ENCODE measurements around the gene PAK4.

Gene PAK4

DNA sequence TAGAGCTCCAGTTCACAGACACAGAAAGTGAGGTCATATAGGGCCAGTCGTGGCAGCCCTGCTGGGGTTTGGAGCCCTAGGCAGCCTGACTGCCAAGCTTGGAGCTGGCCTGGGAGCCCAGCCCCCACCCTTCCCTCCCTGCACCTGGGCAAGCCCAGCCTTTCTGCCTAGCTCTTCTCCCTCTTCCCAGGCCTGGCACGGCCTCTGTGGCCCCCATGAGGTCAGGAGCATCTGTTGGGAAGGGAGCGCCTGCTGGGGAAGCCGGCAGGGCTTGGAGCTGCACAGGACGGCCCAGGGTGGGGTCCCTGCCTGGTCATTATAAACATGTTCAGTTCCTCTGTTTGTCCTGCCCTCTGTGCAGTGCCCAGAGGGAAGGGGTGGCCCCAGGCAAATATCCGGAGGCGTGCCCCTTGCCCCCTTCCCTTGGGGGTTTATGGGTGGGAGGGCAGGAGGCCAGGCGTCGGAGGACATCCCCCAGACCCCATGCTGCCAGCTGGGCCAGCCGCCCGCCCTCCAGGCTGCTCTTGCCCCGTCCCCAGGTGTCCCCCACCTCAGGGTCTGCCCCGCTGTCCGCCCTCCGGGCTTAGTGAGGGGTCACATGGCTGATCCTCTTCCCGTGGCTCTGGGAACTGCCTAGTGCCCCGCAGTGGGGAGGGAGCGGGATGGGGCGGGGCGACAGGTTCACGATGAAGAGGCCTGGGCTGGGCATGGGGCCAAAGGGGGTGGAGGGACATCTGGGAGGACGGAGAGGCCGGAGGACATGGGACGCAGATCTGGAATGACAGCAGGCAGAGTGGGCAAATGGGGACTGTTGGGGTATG is 41.2 kb downstream of the PAK4 start:
- DNase-seq, result no peak

DNA sequence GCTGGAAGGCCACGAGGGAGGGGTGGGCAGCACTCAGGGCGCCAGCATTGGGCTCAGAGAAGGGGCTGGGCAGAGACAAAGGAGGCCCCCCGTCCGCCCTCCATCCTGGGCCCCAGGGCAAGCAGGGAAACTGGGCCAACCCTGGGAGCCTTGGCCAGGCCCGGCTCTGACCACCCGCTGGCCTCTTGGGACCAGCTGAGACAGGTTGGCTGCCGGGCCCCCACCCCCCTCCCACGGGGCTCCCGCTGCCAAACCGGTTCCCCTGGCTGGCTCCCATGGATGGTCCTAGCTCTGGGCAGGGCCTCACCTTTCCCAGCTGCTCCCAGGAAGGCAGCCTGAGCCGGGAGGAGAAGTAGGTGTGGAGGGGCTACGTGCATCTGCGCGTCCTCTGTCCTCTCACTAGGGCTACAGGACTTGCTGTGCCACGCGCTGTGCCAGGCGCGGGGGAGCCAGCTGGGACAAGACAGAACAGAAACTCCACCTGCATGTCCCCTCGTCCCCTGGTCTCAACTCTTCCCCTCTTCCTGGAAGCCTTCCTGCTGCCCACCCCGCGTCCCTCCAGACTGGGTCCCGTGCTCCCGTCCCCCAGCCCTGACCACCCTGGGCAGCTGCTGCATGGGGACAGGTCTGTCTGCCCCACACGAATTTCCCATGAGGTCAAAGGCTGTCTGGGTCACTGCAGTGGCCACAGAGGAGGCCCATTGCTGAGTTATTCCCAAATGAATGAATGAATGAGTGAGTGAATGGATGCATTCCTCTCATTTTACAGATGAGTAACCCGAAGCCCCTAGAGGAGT is 42.1 kb downstream of the PAK4 start:
- no peak for DNase-seq

DNA sequence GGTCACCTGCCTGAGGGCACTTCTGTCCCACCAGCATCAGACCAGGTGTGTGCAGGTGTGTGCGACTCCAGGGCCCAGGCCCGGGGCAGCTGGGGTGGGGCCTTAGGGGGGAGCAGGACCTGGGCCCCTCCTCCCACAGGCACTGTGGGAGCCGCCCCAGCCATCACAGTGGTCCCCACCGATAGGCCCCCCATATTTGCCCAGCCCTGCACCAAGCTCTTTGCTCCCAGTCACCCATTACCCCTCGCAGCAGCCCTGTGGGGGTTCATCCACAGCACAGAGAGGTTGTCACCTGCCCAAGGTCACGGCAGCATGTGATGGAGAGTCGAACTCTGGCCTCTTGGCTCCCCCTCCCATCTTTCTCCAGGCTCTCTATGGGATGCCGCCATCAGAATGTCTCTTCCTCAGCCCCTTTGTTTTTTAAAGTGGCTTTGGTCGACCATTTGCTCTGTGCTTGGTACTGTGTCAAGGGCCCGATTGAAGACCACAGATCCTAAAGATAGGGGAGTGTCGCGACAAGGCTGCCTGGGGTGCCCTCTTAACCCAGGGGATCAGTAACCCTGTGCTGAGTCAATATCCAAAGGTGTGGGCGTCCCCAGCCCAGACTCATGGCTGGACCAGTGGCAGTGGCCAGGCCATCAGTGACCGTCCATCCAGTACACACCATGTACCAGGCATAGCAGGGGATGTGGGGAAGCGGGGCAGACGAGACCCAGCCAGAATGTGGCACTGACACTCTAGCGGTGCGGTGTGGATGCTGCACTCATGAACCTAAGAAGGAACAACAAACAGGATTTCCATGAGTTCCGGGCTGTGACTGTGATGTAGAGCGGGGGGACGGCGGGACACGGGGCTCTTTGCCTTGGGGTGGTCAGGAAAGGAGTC is 42.9 kb downstream of the PAK4 start:
- no peak for DNase-seq

DNA sequence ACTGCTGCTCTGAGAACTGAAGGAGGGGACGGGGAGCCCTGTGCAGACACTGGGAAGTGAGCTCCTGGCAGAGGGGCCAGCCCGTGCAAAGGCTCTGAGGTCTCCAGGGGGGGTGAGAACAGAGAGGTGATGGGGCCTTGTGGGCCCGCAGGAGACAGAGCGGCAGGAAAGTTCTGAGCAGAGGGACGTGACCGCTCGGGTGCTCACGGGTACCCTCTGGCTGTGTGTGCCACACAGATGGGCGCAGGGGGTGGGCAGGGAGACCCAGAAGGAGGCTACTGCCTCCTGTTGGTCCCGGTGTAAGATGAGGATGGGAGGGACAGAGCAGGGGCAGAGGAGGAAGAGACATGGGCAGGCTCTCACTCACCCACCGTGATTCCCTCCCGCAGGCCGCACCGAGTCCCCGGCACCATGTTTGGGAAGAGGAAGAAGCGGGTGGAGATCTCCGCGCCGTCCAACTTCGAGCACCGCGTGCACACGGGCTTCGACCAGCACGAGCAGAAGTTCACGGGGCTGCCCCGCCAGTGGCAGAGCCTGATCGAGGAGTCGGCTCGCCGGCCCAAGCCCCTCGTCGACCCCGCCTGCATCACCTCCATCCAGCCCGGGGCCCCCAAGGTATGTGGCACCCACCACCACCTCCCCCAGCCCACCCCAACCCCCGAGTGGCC is 43.7 kb downstream of the PAK4 start:
- no peak for DNase-seq

DNA sequence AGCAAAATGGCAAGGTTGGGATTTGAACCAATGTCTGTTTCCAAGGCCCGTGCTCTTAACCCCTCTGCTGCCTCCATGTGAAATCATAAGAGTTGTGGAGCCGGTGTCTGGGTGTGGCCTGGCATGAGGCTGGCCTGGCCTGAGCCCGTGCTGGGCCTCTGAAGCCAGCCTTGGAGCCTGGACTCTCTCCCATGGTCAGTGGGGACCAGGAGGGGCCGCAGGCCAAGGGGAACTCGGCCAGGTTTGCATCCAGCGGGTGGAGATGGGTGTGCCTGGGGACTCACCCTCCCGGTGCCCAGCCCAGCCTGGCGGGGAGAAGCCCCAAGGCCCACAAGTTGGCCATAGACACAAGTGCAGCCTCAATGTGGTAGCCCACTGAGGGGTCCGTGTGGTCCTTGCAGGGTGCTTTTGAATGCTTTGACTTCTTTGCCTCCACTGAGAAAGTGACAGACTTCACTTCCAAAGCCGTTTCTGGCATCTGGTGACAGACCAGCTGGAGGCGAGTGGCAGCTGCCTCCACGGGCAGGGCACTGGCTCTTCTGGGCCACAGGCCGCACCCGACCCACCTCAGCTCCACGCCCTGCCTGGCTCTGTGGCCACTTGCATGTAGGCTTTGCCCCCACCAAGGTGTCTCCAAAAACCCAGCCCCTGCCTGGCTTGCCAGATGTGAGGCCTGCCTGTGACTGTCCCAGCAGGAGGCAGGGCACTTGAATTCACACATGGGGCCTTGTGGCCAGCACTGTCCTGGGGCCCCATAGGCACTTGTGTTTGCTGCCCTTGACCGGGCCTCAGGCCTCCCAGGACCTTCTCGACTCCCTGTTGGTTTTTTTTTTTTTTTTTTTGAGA is 45.0 kb downstream of the PAK4 start:
- DNase-seq, result no peak

DNA sequence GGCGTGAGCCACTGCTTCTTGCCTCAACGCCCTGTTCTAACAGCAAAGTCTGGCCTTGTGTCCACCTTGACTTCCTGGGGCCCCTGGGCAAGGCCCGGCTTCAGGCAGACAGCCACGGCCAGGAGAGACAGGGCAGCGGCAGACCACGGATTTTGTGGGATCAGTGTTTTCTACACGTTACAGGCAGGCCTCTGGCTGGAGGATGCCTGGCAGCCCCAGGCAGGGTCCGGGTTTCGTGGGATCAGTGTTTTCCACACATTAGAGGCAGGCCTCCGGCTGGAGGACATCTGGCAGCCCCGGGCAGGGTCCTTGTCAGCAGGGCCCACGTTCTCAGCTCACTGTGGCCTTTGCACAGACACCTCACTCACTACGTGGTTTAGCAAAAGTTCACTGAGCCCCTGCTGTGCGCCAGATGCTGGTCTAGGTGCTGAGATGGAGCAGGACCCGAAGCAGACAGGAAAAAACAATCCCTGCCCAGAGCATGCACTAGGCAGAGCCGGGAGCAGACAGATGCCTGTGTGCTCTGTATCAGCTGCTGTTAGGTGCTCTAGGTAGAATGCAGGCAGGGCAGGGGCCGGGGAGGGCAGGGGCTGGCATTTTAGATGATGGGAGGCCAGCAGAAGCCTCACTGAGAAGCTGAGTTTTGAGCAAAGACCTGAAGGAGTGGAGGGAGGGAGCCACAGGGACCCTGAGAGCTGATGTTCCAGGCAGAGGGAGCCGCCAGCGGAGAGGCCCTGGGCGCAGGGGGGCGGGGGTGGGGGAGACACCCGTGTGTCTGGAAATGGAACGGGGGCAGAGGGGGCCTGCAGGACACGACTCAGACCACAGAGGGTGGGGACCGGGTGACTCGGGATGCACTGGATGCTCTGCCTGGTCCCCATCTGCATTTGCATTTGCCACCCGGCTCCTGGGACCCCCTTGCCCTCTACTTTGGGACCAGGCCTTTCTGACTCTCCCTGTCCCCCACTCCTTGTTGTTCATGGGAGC is 46.2 kb downstream of the PAK4 start:
- DNase-seq, result no peak

DNA sequence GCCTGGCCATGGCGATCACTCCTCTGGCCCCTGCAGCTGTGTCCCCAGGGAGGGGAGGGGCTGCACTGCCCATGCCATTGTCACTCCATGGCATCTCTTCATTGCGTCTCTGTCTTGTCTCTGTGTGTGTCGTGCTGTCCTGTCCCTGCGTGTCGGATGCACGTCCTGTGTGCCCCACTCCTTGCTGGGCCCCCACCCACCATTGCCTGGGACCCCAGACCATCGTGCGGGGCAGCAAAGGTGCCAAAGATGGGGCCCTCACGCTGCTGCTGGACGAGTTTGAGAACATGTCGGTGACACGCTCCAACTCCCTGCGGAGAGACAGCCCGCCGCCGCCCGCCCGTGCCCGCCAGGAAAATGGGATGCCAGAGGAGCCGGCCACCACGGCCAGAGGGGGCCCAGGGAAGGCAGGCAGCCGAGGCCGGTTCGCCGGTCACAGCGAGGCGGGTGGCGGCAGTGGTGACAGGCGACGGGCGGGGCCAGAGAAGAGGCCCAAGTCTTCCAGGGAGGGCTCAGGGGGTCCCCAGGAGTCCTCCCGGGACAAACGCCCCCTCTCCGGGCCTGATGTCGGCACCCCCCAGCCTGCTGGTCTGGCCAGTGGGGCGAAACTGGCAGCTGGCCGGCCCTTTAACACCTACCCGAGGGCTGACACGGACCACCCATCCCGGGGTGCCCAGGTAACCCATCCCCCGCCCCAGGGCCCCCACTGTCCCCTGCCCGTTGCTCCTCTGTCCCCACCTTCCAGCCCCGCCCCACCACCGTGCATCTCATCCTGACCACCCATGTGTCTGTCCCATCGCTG is 47.3 kb downstream of the PAK4 start:
- no peak for DNase-seq

DNA sequence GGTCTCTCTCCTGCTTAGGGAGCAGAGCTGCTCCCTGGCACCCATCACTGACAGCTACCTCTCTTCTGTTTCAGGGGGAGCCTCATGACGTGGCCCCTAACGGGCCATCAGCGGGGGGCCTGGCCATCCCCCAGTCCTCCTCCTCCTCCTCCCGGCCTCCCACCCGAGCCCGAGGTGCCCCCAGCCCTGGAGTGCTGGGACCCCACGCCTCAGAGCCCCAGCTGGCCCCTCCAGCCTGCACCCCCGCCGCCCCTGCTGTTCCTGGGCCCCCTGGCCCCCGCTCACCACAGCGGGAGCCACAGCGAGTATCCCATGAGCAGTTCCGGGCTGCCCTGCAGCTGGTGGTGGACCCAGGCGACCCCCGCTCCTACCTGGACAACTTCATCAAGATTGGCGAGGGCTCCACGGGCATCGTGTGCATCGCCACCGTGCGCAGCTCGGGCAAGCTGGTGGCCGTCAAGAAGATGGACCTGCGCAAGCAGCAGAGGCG is 48.0 kb downstream of the PAK4 start:
- DNase-seq, result no peak

DNA sequence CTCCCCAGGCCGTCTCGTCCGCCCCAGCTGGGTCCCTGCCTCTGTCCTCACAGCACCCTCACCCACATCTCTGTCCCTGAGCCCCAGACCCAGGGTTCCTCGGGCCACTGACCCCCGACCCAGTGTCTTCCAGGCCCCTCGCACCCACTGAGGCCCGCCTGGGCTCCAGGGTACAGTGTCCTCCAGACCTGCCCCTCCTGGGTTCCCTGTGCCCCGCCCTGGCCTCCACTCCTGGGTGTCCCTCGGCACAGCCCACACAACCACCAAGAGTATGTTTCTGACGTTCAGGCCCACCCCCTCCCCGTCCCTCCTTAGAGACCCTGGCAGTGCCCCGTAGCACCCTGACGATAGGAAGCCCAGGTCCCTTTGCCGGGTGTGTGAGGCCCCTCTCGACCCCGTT is 48.6 kb downstream of the PAK4 start:
- DNase-seq, result no peak

DNA sequence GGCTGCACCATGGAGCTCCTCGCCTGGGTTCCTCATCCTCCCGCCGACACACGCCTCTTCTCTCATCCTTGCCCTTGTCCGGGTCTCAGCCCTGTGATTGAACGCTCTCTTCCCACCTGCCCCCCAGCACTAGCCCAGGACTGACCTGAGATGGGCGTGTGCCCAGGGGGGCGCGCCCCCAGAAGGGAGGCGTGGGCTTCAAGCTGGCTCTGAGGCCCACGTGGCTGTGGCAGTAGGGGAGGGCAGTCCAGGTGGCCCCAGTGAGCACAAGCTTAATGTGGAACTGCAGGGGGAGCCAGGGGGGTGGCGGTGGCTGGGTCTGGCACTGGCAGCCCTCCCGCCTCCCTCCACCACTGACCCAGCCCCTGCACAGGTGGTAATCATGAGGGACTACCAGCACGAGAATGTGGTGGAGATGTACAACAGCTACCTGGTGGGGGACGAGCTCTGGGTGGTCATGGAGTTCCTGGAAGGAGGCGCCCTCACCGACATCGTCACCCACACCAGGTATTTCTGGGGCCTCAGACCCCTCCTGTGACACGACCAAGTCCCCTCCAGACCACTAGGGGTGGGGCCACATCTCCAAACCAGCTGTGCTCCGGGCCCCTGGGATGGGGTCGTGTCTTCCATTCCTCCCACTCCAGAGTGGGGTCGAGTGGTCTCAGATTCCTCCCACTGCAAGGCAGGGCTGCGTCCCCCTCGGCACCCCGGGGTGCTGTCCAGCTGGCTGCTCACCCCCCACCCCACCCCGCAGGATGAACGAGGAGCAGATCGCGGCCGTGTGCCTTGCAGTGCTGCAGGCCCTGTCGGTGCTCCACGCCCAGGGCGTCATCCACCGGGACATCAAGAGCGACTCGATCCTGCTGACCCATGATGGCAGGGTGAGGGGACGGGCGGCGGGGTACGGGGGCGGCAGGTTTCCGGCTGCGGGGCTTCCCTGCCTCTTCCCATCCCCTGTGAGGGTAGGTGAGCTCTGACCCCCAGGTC is 49.3 kb downstream of the PAK4 start:
- no peak for DNase-seq

DNA sequence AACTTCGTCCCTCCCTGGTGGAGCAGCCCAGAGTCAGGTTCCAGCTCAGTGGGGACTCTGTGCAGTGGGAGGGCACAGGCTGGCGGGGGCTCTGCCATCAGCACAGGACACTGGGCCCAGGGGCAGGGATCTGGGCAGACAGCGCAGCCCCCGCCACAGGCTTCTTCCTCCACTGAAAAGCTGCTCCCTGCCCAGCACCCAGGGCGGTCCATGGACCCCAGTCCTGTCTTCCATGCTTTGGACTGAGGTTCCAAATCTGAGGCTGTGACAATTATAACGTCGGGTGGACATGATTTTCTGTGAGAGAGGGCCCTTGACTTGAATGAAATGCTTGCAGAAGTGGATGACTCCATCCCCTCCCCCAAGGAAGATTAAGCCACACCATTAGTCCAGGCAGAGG is 50.0 kb downstream of the PAK4 start:
- DNase-seq, result no peak

DNA sequence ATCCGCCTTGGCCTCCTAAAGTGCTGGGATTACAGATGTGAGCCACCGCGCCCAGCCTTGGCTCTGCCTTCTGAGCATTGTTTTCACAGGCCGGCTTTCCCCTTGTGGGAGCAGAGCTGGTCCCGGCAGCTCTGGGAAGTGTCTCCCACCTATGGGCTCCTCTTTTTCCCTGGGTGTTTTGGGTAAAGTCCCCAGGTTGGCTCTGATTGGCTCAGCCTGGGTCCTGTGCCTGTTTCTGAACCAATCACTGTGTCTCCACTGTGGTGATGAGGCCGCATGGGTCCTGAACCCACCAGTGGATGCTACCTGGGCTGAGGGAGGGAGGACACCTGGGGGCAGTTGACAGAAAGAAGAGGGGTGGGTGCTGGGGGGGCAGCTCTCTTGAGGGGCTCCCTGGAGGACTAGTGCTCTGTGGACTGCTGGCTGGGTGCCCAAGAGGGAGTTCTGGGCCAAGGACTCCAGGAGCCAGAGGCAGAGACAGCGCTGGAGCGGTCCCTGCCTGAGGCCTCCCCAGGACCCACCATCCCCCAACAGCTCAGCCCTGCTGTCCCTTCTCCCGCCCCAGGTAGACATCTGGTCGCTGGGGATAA is 51.6 kb downstream of the PAK4 start:
- no peak for DNase-seq

DNA sequence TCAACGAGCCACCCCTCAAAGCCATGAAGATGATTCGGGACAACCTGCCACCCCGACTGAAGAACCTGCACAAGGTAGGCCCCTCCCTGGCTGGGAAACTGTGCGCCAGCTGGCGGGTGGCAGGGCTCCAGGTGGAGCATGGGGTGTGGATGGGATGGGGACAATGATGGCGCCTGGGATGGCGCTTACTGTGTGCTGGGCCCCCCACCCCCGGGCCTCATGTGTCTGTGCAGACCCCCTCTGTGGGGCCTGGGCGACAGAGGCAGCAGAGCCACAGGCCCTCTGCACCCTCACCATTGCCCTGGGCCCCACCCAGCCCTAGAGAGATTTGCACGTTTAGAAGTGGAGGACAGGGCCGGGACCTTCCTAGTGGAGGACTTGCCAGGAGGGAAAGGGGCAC is 52.1 kb downstream of the PAK4 start:
- no peak for DNase-seq

DNA sequence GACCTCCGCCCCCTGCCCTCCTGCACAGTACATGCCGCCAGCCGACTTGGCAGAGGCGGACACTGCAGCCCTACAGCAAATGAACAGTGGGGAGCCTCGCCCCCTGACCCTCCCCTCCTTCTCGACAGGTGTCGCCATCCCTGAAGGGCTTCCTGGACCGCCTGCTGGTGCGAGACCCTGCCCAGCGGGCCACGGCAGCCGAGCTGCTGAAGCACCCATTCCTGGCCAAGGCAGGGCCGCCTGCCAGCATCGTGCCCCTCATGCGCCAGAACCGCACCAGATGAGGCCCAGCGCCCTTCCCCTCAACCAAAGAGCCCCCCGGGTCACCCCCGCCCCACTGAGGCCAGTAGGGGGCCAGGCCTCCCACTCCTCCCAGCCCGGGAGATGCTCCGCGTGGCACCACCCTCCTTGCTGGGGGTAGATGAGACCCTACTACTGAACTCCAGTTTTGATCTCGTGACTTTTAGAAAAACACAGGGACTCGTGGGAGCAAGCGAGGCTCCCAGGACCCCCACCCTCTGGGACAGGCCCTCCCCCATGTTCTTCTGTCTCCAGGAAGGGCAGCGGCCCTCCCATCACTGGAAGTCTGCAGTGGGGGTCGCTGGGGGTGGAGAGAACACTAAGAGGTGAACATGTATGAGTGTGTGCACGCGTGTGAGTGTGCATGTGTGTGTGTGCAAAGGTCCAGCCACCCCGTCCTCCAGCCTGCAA is 52.9 kb downstream of the PAK4 start:
- no peak for DNase-seq

DNA sequence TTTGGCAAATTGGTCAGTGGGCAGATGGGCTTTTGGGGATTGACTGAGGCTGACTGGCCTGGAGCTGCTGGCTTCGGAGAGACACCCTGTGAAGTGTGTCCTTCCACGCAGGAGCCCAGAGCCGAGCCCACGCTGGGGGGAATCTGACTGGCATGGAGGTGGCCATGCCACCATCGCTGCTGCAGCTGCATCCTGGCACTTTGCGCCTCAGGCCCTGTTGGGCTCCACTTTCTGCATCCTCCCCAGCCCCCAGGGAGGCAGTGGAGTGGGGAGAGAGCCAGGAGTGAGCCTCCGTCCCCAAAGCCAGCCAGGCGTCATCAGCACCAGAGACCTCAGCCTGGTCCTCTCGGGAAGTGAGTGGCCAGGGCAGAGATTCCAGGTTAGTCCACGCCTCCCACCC is 54.2 kb downstream of the PAK4 start:
- DNase-seq, result no peak

DNA sequence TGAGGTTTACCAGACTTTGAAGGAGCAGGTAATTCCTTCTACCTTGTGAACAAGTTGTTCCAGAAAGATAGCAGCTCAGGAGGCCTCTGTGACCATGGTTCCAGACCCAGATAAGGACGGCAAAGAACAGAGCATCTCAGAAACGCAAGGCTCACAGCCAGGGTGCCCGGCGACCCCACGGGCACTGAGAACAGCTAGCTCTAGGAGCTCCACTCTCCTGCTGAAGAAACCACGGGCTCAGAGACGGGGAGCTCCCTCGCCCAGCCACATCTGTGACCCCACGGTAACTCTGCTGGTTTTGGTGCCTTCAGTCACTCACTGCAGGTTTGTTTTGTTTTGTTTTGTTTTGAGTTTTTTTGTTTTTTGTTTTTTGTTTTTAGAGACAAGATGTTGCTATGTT is 55.2 kb downstream of the PAK4 start:
- DNase-seq, result no peak

All from fibroblast of skin of abdomen (primary cell).